HEK293 (cell line): ENCODE results near the gene ACTR1A.

Experiments used
- HOXC10 ChIP-seq: sonication (generic); formaldehyde crosslinking; IDR thresholded peaks from 2 replicates; pipeline ENCODE4 v1.8.1; 2023; ENCODE audit warnings: mild to moderate bottlenecking, missing genetic modification reagents
- INSM2 ChIP-seq: fragments of 450-650 bp; formaldehyde crosslinking; IDR thresholded peaks from 2 replicates; pipeline ENCODE4 v1.5.1; 2016; ENCODE audit warnings: missing biosample characterization, missing genetic modification characterization
- MZF1 ChIP-seq: fragments of 450-650 bp; formaldehyde crosslinking; IDR thresholded peaks from 2 replicates; pipeline ENCODE4 v1.5.1; 2017; ENCODE audit warnings: missing biosample characterization, missing genetic modification characterization, borderline replicate concordance
- PRDM4 ChIP-seq: fragments of 450-650 bp; formaldehyde crosslinking; IDR thresholded peaks from 2 replicates; pipeline ENCODE4 v1.5.1; 2017; ENCODE audit warnings: missing biosample characterization, missing genetic modification characterization
- SP2 ChIP-seq: fragments of 450-650 bp; formaldehyde crosslinking; IDR thresholded peaks from 2 replicates; pipeline ENCODE4 v1.5.1; 2016; ENCODE audit warnings: missing biosample characterization, missing genetic modification characterization
- TCF7L2 ChIP-seq: IDR thresholded peaks from 2 replicates; pipeline ENCODE4 v1.6.1; 2011; ENCODE audit warnings: low read depth, mild to moderate bottlenecking, inconsistent platforms, low read length, moderate library complexity, borderline replicate concordance
- ZBTB17 ChIP-seq: fragments of 450-650 bp; formaldehyde crosslinking; IDR thresholded peaks from 2 replicates; pipeline ENCODE4 v1.5.1; 2016; ENCODE audit warnings: missing biosample characterization, missing genetic modification characterization
- ZNF133 ChIP-seq: fragments of 450-650 bp; formaldehyde crosslinking; IDR thresholded peaks from 2 replicates; pipeline ENCODE4 v1.5.1; 2016; ENCODE audit warnings: missing biosample characterization, missing genetic modification characterization
- ZNF140 ChIP-seq: fragments of 450-650 bp; formaldehyde crosslinking; IDR thresholded peaks from 2 replicates; pipeline ENCODE4 v1.5.1; 2016; ENCODE audit warnings: missing biosample characterization, missing genetic modification characterization
- ZNF175 ChIP-seq: fragments of 450-650 bp; formaldehyde crosslinking; IDR thresholded peaks from 2 replicates; pipeline ENCODE4 v1.5.1; 2016; ENCODE audit warnings: missing biosample characterization, missing genetic modification characterization
- ZNF18 ChIP-seq: fragments of 450-650 bp; formaldehyde crosslinking; IDR thresholded peaks from 2 replicates; pipeline ENCODE4 v1.5.1; 2016; ENCODE audit warnings: missing biosample characterization, missing genetic modification characterization
- ZNF292 ChIP-seq: fragments of 450-650 bp; formaldehyde crosslinking; IDR thresholded peaks from 2 replicates; pipeline ENCODE4 v1.5.1; 2016; ENCODE audit warnings: low read depth, missing biosample characterization, missing genetic modification characterization, borderline replicate concordance
- ZNF350 ChIP-seq: fragments of 450-650 bp; formaldehyde crosslinking; IDR thresholded peaks from 2 replicates; pipeline ENCODE4 v1.5.0; 2017; ENCODE audit warnings: missing biosample characterization, mild to moderate bottlenecking, missing genetic modification characterization
- ZNF692 ChIP-seq: fragments of 450-650 bp; formaldehyde crosslinking; IDR thresholded peaks from 2 replicates; pipeline ENCODE4 v1.5.1; 2016; ENCODE audit warnings: missing biosample characterization, missing genetic modification characterization
- ZNF785 ChIP-seq: fragments of 450-650 bp; formaldehyde crosslinking; IDR thresholded peaks from 2 replicates; pipeline ENCODE4 v1.5.1; 2016; ENCODE audit warnings: missing biosample characterization, missing genetic modification characterization
- ZNF791 ChIP-seq: fragments of 450-650 bp; formaldehyde crosslinking; IDR thresholded peaks from 2 replicates; pipeline ENCODE4 v1.5.1; 2016; ENCODE audit warnings: missing biosample characterization, missing genetic modification characterization
- ZSCAN16 ChIP-seq: fragments of 450-650 bp; formaldehyde crosslinking; IDR thresholded peaks from 2 replicates; pipeline ENCODE4 v1.5.1; 2016; ENCODE audit warnings: missing biosample characterization, missing genetic modification characterization
- TF ChIP-seq, protein P1 (sequence below): fragments of 450-650 bp; formaldehyde crosslinking; conservative IDR thresholded peaks from 2 replicates; pipeline ENCODE4 v1.5.1; 2016; ENCODE audit warnings: low read depth, missing biosample characterization, missing genetic modification characterization
- TF ChIP-seq, protein P2 (sequence below): fragments of 450-650 bp; formaldehyde crosslinking; IDR thresholded peaks from 2 replicates; pipeline ENCODE4 v1.5.0; 2017; ENCODE audit warnings: missing biosample characterization, missing genetic modification characterization, borderline replicate concordance
- TF ChIP-seq, protein P3 (sequence below): sonication (generic); formaldehyde crosslinking; IDR thresholded peaks from 2 replicates; pipeline ENCODE4 v1.8.1; 2022; ENCODE audit warnings: mild to moderate bottlenecking, moderate library complexity, missing genetic modification reagents
- TF ChIP-seq, protein P4 (sequence below): fragments of 450-650 bp; formaldehyde crosslinking; IDR thresholded peaks from 2 replicates; pipeline ENCODE4 v1.5.1; 2017; ENCODE audit warnings: missing biosample characterization, missing genetic modification characterization

ACTR1A gene

GRCh38 chr10:102502337-102503151 is at the start of gene ACTR1A (continued):
- TF ChIP-seq, protein P1, sequence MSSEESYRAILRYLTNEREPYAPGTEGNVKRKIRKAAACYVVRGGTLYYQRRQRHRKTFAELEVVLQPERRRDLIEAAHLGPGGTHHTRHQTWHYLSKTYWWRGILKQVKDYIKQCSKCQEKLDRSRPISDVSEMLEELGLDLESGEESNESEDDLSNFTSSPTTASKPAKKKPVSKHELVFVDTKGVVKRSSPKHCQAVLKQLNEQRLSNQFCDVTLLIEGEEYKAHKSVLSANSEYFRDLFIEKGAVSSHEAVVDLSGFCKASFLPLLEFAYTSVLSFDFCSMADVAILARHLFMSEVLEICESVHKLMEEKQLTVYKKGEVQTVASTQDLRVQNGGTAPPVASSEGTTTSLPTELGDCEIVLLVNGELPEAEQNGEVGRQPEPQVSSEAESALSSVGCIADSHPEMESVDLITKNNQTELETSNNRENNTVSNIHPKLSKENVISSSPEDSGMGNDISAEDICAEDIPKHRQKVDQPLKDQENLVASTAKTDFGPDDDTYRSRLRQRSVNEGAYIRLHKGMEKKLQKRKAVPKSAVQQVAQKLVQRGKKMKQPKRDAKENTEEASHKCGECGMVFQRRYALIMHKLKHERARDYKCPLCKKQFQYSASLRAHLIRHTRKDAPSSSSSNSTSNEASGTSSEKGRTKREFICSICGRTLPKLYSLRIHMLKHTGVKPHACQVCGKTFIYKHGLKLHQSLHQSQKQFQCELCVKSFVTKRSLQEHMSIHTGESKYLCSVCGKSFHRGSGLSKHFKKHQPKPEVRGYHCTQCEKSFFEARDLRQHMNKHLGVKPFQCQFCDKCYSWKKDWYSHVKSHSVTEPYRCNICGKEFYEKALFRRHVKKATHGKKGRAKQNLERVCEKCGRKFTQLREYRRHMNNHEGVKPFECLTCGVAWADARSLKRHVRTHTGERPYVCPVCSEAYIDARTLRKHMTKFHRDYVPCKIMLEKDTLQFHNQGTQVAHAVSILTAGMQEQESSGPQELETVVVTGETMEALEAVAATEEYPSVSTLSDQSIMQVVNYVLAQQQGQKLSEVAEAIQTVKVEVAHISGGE = 0 out of 2 replicates have a peak, but pooled peaks have one; percentile 38
- TF ChIP-seq INSM2 = no peak
- peak; percentile 61 for TF ChIP-seq SP2 (tag by site-specific recombination)
- TF ChIP-seq ZNF175 (tag by site-specific recombination) = no peak
- no peak for TF ChIP-seq ZNF140
- TF ChIP-seq, protein P2, sequence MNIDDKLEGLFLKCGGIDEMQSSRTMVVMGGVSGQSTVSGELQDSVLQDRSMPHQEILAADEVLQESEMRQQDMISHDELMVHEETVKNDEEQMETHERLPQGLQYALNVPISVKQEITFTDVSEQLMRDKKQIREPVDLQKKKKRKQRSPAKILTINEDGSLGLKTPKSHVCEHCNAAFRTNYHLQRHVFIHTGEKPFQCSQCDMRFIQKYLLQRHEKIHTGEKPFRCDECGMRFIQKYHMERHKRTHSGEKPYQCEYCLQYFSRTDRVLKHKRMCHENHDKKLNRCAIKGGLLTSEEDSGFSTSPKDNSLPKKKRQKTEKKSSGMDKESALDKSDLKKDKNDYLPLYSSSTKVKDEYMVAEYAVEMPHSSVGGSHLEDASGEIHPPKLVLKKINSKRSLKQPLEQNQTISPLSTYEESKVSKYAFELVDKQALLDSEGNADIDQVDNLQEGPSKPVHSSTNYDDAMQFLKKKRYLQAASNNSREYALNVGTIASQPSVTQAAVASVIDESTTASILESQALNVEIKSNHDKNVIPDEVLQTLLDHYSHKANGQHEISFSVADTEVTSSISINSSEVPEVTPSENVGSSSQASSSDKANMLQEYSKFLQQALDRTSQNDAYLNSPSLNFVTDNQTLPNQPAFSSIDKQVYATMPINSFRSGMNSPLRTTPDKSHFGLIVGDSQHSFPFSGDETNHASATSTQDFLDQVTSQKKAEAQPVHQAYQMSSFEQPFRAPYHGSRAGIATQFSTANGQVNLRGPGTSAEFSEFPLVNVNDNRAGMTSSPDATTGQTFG = no peak
- TF ChIP-seq MZF1 (tag by site-specific recombination) = no peak
- TF ChIP-seq ZNF292 (tag by site-specific recombination) = no peak
- TF ChIP-seq, protein P3, sequence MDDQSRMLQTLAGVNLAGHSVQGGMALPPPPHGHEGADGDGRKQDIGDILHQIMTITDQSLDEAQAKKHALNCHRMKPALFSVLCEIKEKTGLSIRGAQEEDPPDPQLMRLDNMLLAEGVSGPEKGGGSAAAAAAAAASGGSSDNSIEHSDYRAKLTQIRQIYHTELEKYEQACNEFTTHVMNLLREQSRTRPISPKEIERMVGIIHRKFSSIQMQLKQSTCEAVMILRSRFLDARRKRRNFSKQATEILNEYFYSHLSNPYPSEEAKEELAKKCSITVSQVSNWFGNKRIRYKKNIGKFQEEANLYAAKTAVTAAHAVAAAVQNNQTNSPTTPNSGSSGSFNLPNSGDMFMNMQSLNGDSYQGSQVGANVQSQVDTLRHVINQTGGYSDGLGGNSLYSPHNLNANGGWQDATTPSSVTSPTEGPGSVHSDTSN (CRISPR knock-in tag) = no peak
- TF ChIP-seq ZNF133 (tag by site-specific recombination) = no peak
- TF ChIP-seq HOXC10 (CRISPR knock-in tag) = no peak
- no peak for TF ChIP-seq ZNF18 (tag by site-specific recombination)
- peak; percentile 91 for TF ChIP-seq TCF7L2
- no peak for TF ChIP-seq PRDM4
- TF ChIP-seq ZNF785 (tag by site-specific recombination) = no peak
- peak; percentile 100 for TF ChIP-seq ZBTB17 (tag by site-specific recombination)
- TF ChIP-seq ZNF791 = no peak
- TF ChIP-seq, protein P4, sequence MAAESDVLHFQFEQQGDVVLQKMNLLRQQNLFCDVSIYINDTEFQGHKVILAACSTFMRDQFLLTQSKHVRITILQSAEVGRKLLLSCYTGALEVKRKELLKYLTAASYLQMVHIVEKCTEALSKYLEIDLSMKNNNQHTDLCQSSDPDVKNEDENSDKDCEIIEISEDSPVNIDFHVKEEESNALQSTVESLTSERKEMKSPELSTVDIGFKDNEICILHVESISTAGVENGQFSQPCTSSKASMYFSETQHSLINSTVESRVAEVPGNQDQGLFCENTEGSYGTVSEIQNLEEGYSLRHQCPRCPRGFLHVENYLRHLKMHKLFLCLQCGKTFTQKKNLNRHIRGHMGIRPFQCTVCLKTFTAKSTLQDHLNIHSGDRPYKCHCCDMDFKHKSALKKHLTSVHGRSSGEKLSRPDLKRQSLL = 0 out of 2 replicates have a peak, but pooled peaks have one; percentile 8
- peak; percentile 99 for TF ChIP-seq ZNF692 (tag by site-specific recombination)
- TF ChIP-seq ZNF350 = no peak
- TF ChIP-seq ZSCAN16 (tag by site-specific recombination) = no peak
